DND-41 (cell line): Measurements from ENCODE around the gene TSNAX.

Experiments
- ATAC-seq: fragments of 200-7000 bp; cut with Tn5 transposase; 3 replicates; pipeline ENCODE4 v1.9.1; 2021; ENCODE audit warnings: low read depth; ENCODE audit not compliant: insufficient read depth
- DNase-seq: peaks from one replicate; pipeline ENCODE4 v3.0.0-alpha.2; 2020
- H2AFZ ChIP-seq: 2 replicates; pipeline ENCODE4 v1.6.0; 2012; ENCODE audit warnings: low read depth, low read length
- H3K27ac ChIP-seq: 2 replicates; pipeline ENCODE4 v1.5.1; 2012; ENCODE audit warnings: low read length, inconsistent platforms
- H3K27me3 ChIP-seq: fragments of 200-600 bp; sonication (generic); 2 replicates; pipeline ENCODE4 v1.6.0; 2012; ENCODE audit warnings: low read length, mild to moderate bottlenecking, inconsistent platforms; ENCODE audit not compliant: insufficient read depth, poor library complexity
- H3K36me3 ChIP-seq: 2 replicates; pipeline ENCODE4 v1.5.1; 2012; ENCODE audit warnings: low read length, inconsistent platforms; ENCODE audit not compliant: insufficient read depth
- H3K4me1 ChIP-seq: 2 replicates; pipeline ENCODE4 v1.5.1; 2012; ENCODE audit warnings: mild to moderate bottlenecking, low read length; ENCODE audit not compliant: insufficient read depth
- H3K4me2 ChIP-seq: 2 replicates; pipeline ENCODE4 v1.6.0; 2012; ENCODE audit warnings: mild to moderate bottlenecking, moderate library complexity, low read length, inconsistent platforms; ENCODE audit not compliant: insufficient read depth
- H3K4me3 ChIP-seq, 2 experiments: fragments of 200-600 bp in 1 of 2; shearing (Covaris generic) in 1 of 2; 2 replicates each; pipeline ENCODE4 v1.5.1; 2012 to 2016; ENCODE audit warnings: inconsistent platforms in 2 of 2, low read length in 2 of 2, mild to moderate bottlenecking in 2 of 2, low read depth in 1 of 2, moderate library complexity in 1 of 2
- H3K79me2 ChIP-seq: 2 replicates; pipeline ENCODE4 v1.6.0; 2012; ENCODE audit warnings: low read length, inconsistent platforms; ENCODE audit not compliant: insufficient read depth
- H3K9ac ChIP-seq: 2 replicates; pipeline ENCODE4 v1.6.0; 2012; ENCODE audit warnings: low read depth, mild to moderate bottlenecking, inconsistent platforms, low read length, moderate library complexity
- H3K9me3 ChIP-seq: 2 replicates; pipeline ENCODE4 v1.5.1; 2012; ENCODE audit warnings: low read length, moderate library complexity, mild to moderate bottlenecking, inconsistent platforms; ENCODE audit not compliant: insufficient read depth, severe bottlenecking
- H4K20me1 ChIP-seq: 2 replicates; pipeline ENCODE4 v1.6.0; 2012; ENCODE audit warnings: low read length; ENCODE audit not compliant: insufficient read depth
- EZH2 ChIP-seq: IDR thresholded peaks from 3 replicates; pipeline ENCODE4 v1.6.1; 2012; ENCODE audit warnings: borderline replicate concordance, low read depth, mild to moderate bottlenecking, moderate library complexity, low read length, inconsistent platforms; ENCODE audit not compliant: severe bottlenecking
- TF ChIP-seq, protein P1 (sequence below): IDR thresholded peaks from 2 replicates; pipeline ENCODE4 v1.5.1; 2012; ENCODE audit warnings: borderline replicate concordance, low read length, moderate library complexity, mild to moderate bottlenecking; ENCODE audit not compliant: poor library complexity, severe bottlenecking; ENCODE audit errors: extremely low read depth

TSNAX gene

DNA sequence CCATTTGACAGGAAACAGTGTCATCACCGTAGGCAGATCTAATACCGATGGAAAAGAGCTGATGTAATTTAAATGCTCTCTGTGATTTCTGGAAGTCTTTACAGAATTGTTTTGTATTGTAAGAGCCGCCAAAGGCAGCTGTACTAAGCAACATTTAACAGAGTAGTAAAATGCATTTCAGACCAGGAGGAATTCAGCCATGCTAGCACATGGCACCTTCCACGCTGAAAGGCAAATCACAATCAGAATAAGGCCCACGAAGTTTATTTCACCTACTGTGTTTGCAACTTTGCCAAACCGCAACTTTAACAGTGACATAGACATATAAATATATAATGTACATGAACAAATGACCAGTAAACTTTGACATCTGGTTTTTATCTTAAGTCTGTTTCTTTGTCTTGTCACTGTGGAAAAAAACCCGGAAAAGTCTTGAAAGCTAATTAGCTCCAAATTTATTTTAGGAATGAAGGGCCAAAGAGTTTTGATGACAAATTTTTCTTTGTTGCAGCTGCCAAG, 72.0 kb downstream of the TSNAX start:
- Histone ChIP-seq H3K9ac (no peak overlapping the region), H3K27me3 (peaks cover 3% of the 10 kb centered on the region), H3K79me2 (no peaks in the 10 kb centered on the region), H2AFZ (no peak overlapping the region), H3K36me3 (no peaks in the 10 kb centered on the region), H3K9me3 (no peaks in the 10 kb centered on the region), H3K4me1 (peaks cover 6% of the 10 kb centered on the region), H4K20me1 (no peaks in the 10 kb centered on the region), H3K27ac (no peak overlapping the region), H3K4me3 (no peak overlapping the region), H3K4me2 (no peak overlapping the region)
- no peak for ATAC-seq
- DNase-seq = no peak
- TF ChIP-seq, protein P1, sequence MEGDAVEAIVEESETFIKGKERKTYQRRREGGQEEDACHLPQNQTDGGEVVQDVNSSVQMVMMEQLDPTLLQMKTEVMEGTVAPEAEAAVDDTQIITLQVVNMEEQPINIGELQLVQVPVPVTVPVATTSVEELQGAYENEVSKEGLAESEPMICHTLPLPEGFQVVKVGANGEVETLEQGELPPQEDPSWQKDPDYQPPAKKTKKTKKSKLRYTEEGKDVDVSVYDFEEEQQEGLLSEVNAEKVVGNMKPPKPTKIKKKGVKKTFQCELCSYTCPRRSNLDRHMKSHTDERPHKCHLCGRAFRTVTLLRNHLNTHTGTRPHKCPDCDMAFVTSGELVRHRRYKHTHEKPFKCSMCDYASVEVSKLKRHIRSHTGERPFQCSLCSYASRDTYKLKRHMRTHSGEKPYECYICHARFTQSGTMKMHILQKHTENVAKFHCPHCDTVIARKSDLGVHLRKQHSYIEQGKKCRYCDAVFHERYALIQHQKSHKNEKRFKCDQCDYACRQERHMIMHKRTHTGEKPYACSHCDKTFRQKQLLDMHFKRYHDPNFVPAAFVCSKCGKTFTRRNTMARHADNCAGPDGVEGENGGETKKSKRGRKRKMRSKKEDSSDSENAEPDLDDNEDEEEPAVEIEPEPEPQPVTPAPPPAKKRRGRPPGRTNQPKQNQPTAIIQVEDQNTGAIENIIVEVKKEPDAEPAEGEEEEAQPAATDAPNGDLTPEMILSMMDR = no peak
- no peak for TF ChIP-seq EZH2

DNA sequence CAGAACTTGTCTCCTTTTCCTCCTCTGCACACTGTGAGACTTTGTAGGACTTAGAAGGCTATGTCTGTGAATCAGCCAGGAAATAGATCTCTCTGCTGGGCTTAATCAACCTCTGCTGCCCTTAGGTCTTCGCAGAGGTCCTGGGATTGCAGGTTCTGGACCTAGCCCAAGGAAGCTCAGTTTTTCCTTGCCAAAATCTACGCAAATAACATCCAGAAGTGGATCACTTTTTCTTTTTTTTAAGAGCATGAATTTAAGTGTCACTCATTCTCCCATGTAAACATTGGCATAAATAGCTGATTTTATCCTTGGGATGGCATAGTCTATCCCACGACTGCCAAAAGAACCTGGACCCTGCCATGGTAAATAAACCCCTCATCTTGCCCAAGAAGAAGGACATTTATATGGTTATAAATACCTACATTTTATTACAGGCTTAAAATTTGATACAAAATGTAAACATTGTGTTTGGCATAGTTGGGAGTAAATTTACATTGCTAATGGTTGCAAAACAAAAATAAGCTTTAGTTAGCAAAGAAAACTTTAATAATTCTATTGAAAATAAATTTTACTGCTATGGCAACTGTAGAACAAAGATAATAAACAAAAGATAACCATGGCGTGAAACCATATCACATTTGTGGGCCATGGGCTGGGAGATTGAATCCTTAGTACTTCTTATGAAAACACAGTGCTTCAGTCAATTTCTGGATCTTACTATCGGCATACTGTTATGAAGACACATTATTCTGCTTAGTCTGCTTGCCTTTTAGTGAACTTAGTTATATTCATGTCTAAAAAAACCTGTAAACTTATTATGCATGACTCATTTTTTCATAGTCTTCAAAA, 73.6 kb downstream of the TSNAX start:
- Histone ChIP-seq H2AFZ (no peak overlapping the region), H3K36me3 (no peaks in the 10 kb centered on the region), H3K9me3 (no peaks in the 10 kb centered on the region), H3K27me3 (peaks cover 3% of the 10 kb centered on the region), H4K20me1 (no peaks in the 10 kb centered on the region), H3K4me2 (no peak overlapping the region), H3K79me2 (no peaks in the 10 kb centered on the region), H3K9ac (no peak overlapping the region), H3K4me3 (no peak overlapping the region), H3K4me1 (peaks cover 6% of the 10 kb centered on the region), H3K27ac (no peak overlapping the region)
- DNase-seq (no peak), ATAC-seq (no peak)
- TF ChIP-seq, protein P1 = no peak
- no peak for TF ChIP-seq EZH2

DNA sequence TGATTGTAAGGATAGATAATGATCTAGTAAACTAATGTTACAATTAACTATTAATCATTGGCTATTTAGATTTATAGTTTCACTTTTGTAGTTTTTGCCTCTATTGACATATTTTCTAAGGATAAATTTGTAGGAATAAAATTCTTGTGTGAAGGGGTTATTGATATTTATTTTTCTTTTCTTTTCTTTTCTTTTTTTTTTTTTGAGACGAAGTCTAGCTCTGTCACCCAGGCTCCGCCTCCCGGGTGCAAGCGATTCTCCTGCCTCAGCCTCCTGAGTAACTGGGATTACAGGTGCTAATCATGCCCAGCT, 74.2 kb downstream of the TSNAX start:
- ATAC-seq (no peak), DNase-seq (no peak)
- Histone ChIP-seq H3K36me3 (no peaks in the 10 kb centered on the region), H3K9me3 (no peaks in the 10 kb centered on the region), H4K20me1 (no peaks in the 10 kb centered on the region), H3K27ac (no peak overlapping the region), H2AFZ (no peak overlapping the region), H3K4me3 (no peak overlapping the region), H3K4me2 (no peak overlapping the region), H3K4me1 (peaks cover 6% of the 10 kb centered on the region), H3K79me2 (no peaks in the 10 kb centered on the region), H3K27me3 (peaks cover 3% of the 10 kb centered on the region), H3K9ac (no peak overlapping the region)
- TF ChIP-seq, protein P1 = no peak
- no peak for TF ChIP-seq EZH2
